Stimulated activated CD8-positive, alpha-beta memory T cell treated with anti-CD3 and anti-CD28 coated beads, Interleukin-12 subunit alpha, Interleukin-12 subunit beta, amount 100 ng/mL, for 1 hour (primary cell): ENCODE measurements around the gene LARGE2.

Experiments
- DNase-seq: peaks from one replicate; pipeline ENCODE4 v3.0.0-alpha.2; 2020; ENCODE audit warnings: low read depth

Gene LARGE2

GRCh38 chr11:45930031-45930794 lies 7.8 kb downstream of the LARGE2 start:
- DNase-seq, result no peak

GRCh38 chr11:45930951-45931570 lies 8.6 kb downstream of the LARGE2 start:
- DNase-seq, result no peak

GRCh38 chr11:45931739-45932138 lies 9.3 kb downstream of the LARGE2 start:
- DNase-seq, result no peak

- no peak for DNase-seq
Observed at GRCh38 chr11:45932217-45932616, 9.8 kb downstream of the LARGE2 start.

- no peak for DNase-seq
Observed at GRCh38 chr11:45933131-45933831, 10.8 kb downstream of the LARGE2 start.

- no peak for DNase-seq
Observed at GRCh38 chr11:45933846-45934579, 11.6 kb downstream of the LARGE2 start.

DNA sequence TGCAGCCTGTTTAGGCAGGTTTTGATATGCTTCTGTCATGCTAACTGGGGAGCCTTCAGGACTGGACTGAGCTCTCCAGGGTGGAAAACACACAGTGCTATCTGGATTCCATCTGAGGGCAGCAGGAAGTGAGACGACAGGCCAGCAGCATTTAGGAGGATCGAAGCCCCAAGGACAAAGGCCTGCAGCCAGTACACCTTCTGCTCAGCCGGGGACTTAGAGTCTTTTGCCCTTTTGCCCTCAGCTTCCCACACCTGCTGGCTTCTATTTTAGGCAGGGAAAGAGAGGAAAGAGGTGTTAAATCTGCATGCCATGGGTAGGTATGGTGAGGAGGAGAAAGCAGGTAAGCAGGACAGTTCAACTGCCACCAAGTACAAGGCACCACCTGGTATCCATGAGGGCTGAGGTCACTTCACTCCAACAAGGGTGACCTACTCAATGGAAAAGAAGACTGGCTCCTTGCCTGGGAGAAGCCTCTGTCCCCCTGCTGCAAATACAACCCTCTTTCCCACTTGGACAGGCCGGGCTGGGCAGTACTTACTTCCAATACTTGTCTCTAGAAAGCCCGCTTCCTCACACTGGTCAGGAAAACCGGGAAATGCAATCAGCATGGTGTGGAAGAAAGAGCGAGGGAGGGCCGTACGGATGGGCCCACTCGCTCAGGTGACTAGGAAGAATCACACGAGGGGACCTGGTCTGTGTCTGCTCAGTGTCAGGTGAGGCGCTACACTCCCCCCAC lies 12.3 kb downstream of the LARGE2 start:
- no peak for DNase-seq

DNA sequence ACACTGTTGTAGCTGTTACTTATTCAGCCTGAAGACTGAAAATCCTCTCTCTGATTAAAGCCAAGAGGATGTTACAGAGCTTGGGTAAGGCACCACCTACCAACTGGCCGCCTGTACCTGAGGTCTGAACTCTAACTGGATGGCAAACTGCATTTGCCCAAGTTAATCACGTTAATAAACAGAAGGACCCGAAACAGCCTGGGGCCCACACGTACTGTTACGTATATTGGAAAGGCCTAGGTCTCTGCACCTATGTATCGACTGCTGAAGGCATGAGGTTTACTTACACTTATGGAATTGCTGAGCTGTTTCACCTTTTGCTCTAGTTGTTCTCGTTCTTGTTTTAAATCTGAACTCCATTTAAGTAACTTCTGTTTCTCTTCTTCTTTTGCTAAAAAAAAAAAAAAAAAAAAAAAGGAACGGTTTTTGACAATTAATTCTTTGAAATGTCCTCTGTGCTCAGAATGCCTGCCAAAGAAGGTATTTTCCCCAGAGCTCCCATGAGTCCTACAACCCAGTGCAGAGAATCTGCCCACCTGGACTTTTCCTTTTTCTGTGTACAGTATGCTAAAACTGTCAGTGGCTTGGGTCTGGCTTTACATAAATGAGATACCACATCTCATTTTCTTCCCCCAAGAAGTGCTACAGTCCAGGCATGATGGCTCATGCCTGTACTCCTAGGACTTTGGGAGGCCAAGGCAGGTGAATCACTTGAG lies 13.1 kb downstream of the LARGE2 start:
- no peak for DNase-seq

DNA sequence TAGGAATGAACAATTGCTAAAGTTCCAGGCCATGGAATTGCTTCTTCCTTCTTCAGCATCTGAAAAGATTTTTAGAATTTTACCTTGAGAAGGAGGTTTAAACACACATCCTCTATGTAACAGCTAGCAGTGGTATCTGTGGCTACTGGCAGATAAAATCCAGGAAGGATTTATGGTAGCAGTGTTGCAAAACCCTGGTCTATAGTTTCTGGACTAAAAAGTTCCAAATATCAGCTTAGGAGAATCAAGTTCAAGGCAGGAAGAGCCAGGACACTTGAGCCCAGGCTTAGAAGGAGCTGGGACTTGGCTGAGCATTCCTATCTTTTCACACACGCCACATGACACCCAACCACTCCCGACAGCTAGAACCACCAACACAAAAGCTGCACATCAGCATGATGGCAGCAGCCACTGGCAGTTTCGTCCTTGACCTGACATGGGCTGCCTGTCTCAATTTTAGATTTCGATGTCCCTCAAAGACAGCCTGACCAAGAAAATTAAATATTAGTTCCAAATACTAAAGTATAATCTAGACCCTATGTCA lies 14.1 kb downstream of the LARGE2 start:
- no peak for DNase-seq

DNA sequence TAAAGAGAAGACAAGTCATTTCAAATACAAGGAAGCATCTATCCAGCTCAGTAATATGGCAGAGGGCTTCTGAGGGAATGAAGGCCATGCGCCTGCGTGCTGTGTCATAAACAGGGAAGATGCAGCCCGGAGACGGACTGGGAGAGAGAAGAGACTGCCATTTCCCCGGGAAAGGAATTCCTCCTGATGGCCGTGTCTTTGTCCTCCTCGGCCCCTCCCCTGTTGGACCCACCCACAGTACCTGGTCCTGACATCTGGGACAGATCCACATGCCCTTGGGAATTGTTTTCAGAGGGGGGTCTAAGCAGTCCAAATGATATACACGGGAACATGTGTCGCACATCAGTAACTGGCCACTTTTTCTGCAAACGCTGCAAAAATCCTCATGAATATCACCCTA lies 15.5 kb downstream of the LARGE2 start:
- DNase-seq, result no peak

DNA sequence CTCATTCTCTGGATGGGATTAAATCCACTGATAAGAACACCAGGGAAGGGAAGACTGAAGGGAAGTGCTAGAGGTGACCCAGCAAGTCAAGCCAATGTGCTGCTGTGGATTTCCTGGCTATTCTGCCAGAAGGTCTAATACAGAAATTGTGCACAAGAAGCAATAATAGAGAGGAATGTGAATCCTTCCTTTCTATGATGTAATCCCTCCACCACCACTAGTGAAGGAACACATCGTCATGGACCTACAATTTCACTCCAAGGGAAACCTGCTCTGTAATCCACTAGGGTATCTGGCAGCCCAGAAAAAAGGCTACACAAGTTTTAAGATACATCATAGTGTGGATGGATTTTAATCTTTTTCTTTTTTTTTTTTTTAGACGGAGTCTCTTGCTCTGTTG lies 17.4 kb downstream of the LARGE2 start:
- DNase-seq, result no peak

DNA sequence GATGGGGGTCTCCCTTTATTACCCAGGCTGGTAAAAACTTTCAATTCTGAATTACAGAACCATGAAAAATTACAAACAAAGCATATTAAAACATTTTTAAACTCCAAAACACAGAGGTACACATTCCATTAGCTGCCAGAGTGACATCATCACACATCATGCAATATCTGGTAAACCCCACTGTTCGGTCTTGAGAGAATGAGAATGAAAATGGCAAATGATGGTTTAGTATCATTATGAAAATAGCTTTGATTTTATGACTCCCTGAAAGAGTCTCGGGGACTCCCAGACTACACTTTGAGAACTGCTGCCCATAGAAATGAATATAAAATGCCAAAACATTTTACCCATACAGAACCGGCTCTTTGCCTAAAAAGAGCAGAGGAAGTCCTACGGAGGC lies 18.8 kb downstream of the LARGE2 start:
- DNase-seq, result no peak

DNA sequence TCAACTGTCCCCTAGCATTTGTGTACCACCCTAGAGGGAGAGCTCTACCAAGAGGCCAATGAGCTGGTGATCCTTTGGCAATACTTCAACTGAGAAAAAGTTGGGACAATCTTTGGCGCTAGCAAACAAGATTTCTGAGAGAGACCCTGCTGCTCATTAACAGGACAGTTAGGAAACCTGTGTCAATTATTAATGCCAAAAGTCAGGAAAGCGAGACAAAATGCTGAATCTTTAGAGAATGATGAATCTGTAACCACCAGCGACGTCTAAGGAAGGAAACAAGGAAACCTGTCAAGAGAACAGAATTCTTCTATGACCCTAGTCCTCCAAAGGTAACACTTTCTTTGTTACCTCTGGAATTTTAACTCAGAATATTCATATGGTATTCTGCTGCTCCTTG lies 19.9 kb downstream of the LARGE2 start:
- no peak for DNase-seq

GRCh38 chr11:45945397-45945999 lies 23.0 kb downstream of the LARGE2 start:
- no peak for DNase-seq

DNA sequence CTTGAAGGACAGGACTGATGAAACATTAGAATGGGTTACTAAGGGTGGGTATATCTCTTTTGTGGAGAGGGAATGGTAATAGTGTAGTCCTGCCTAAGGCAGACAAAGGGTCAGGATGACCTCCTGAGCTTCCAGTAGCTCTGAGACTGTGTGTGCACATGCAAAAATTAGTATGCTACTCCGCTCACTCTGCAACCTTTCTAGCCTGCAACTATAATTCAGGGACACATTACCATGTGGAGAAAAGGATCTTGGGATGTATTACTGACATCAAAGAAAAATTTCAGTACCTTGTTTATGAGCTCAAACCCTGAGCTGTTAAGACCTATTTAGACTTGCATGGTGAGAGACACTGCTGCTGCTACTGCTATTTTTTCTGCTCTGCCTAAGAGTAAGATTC lies 25.4 kb downstream of the LARGE2 start:
- no peak for DNase-seq

GRCh38 chr11:45948356-45948755 lies 25.9 kb downstream of the LARGE2 start:
- DNase-seq, result no peak

GRCh38 chr11:45949992-45950407 lies 27.5 kb downstream of the LARGE2 start:
- DNase-seq, result no peak

- DNase-seq, result no peak
Observed at GRCh38 chr11:45959851-45960250, 37.4 kb downstream of the LARGE2 start.

DNA sequence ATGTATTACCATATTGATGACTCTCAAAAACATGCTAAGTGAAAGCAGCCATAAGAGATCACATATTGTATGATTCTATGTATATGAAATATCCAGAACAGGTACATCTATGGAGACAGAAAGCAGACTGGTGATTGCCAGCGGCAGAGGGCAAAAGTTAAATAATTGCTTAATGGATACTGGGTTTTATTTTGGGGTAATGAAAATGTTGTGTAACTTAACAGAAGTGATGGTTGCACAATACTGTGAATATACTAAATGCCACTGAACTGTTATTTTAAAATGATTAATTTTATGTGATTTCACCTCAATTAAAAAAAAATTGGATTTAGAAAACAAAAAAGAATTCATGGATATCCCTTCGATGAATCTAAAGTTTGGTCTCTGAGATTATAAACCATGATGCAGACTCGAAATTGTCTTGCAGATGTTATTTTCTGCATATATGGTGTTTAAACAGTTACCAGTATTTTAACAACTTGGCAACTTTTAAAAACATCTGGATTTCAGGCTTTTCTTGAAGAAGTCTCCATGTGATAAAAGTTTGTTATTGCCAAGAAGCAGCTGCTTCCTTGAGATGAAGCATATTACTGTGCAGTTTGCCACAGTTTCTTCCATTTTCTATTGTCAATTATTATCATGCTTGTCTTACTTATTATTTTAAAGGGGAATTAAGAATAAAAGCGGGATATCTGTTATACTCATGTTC lies 38.1 kb downstream of the LARGE2 start:
- DNase-seq, result no peak

GRCh38 chr11:45961751-45962240 lies 39.3 kb downstream of the LARGE2 start:
- DNase-seq, result no peak
